Fibroblast of skin of left biceps (primary cell): Measurements from ENCODE around the gene CDH4.

Source experiments
- DNase-seq, 2 experiments: peaks; one replicate each; pipeline ENCODE4 v3.0.0-alpha.2; 2013; ENCODE audit warnings: low read depth in 2 of 2

CDH4 gene

GRCh38 chr20:61600016-61600415 is 348.0 kb downstream of the CDH4 start:
- DNase-seq = no peak

DNA sequence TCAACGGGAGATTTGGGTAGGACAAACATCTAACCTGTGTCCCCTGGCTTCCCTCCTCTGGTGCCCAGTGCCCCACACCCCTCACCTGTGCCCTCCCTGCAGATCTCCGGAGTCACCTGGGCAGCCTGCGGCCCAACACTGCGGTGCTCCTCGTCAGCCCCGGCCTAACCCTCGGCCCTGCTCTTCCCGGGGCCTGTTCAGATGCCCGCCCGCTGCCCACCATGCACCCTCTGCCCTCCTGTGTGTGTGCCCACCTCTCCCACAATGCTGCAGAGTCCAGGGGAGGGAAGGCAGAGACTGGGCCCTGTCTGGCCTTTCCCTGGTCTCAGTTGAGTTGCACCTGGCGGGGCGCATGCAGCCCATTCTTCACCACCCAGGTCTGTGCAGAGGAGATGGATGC is 349.3 kb downstream of the CDH4 start:
- no peak for DNase-seq

DNA sequence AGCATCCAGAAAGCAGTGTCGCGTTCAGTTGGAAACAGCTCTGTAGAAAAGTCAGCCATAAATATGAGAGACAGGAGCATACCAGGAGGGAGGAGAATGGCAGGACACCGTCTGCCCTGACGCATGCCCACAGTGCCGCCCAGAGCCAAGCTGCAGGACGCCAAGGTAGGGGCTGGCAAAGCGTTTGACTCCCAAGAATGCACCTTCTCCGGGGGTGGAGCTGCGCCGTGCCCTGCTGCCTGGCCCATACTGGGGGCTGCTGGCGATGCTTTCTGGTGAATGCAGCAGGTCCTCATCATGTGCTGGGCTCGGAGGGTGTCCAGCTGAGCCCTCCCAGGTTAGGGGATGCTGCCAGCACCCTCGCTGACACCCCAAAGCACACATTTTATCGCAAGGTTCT is 349.8 kb downstream of the CDH4 start:
- no peak for DNase-seq

DNA sequence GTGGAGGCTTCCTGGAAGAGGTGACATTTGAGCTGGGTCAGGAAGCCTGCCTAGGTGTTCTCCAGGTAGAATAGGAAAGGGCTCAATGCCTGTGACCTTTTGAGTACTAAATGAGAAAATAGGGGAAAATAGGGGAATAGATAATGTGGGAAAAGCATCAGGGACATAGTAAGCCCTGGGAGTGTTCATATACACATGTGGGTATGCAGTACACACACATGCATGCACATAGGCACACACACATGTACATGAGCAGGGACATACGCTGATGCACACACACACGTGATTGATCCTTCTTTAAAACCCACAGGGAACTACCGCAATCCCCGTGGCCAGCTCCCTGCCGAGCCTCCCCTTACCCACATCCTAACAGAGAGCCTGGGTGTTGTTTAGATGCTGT is 351.7 kb downstream of the CDH4 start:
- DNase-seq = no peak

GRCh38 chr20:61604549-61604948 is 352.5 kb downstream of the CDH4 start:
- DNase-seq = no peak

- no peak for DNase-seq
These were observed 353.2 kb downstream of the CDH4 start for GRCh38 chr20:61605283-61605682.

- DNase-seq = no peak
These were observed 353.9 kb downstream of the CDH4 start for GRCh38 chr20:61605862-61606557.

- DNase-seq = no peak
These were observed 356.4 kb downstream of the CDH4 start for GRCh38 chr20:61608275-61609085.

GRCh38 chr20:61609461-61609860 is 357.4 kb downstream of the CDH4 start:
- DNase-seq = no peak

DNA sequence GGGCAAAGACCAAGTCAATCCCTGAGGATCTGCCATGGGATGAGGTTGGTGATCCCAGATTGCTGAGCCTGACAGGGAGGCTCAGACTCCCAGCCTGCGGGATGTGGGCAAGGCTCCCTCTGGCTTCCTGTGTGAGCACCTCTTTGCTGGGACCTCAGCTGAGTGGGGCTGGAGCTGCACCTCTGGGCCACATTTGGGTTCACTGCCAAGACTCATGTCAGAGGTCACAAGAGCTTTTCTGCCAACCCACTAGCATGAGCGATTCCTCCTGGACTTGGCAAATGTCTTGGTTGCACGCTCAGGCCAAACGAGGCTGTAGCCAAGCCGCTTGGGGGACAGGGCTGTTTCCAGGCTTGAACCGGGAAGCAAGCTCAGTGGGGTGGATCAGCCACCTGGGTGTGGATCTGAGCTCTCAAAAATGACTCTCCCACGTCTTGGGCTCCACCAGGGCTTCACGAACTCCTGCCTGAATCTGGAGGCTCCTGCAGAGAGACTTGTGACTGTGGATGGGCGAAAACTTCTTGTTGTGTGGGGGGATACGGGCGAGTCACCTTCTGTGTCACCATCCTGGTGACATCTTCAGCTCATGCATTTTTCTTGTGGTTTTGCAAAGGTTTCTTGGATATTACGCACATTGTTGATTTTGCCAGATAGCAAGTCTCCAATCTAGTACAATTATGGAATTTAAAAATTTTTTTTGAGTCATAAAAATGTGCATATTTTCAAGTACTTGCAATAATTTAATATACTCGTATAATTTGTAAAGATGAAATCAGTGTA is 359.5 kb downstream of the CDH4 start:
- DNase-seq = no peak

DNA sequence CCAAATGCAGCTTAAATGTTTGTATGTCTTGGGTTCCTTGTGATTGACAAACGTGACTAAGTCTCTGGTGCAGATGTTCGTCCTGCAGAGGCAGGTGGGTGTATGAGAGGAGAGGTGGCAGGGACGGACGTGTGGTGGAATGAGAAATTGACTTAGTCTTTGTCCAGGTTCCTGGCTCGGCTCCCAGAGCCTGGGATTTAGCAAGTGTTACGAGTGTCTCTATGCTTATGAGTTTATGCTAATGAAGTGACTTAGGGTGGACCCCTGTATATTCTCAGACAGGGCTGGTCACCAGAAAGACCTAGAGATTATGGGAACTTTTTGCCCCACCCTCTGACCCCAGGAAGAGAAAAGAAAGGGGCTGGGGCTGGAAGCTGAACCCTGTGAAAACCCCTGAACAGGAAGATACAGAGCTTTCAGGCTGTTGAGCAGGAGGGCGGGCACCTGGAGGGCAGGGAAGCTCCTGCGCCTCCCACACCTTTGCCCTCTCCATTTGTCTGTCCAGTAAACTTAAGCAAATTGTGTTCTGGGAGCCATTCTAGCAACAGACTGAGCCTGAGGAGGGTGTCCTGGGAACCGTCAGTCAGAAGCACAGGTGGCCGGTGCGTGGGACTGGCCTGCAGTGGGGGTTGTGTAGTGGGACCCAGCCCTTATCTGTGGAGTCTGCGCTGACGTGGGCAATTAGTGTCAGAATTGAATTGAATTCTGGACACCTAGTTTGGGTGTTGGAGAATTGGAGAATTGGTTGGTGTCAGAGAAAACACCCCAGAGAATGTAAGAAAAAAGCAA is 362.1 kb downstream of the CDH4 start:
- no peak for DNase-seq

- DNase-seq = no peak
These were observed 362.6 kb downstream of the CDH4 start for GRCh38 chr20:61614706-61615100.

GRCh38 chr20:61615806-61616205 is 363.7 kb downstream of the CDH4 start:
- DNase-seq = no peak

GRCh38 chr20:61619751-61620150 is 367.7 kb downstream of the CDH4 start:
- no peak for DNase-seq

DNA sequence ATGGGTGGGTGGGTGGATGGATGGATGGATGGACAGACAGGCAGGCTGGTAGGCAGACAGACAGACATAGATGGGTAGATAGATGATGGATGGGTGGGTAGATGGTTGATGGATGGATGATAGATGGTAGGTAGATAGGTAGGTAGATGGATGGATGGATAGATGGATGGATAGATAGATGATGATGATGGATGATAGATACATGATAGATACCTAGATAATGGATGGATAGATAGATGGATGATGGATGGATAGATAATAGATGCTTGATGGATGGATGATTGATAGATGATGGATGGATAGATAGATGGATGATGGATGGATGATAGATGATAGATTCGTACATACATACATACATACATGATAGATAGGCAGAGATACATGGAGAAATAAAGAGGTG is 368.1 kb downstream of the CDH4 start:
- no peak for DNase-seq

DNA sequence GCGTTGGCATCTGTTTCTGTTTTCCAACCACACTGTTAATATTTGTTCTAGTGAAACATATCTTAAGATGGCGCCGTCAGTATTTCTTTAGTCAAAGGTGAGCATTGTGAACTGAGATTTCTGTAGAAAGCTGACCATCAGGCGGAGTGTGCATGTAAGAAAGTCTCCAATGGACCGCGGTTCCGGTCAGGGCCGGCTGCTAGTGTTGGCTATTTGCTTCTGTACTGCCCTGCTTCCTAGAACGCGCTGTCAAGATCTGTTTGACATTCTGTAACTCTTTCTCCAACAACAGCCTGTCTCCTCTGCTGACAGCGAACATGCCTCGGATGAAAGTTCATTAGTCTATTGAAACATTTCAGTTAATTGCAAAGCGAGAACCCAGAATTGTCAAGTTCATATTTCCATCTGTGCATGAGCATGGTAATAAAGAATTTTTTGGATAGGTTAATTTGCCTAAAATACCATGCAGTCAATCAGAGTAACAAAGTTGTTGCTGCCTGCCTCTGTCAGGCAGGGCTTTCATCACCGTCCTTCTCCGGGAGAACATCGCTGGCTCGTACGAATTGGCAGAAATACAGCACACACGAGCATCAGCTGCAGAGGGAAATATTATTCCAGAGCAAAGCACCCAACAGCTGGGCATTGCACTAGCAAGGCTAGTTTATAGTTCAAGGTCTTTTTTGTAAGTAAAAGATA is 369.1 kb downstream of the CDH4 start:
- no peak for DNase-seq

DNA sequence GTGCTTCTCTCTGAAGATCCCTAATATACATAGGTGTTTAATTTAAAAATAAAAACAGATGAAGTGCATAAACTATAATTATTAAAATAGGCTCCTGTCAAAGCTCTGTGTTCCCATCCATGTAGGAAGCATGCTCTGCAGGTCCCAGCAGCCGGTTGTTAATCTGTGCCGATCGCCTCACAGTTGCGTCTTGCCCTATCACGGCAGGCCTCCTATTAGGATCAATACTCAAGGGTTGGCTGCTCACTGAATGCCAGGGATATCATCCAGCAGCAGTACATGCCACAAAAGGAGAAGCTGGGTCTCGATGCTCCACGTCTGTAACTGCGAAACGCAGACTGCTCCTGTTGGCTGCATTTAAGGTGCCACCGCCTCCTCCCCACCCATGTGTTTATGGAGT is 369.8 kb downstream of the CDH4 start:
- no peak for DNase-seq

- no peak for DNase-seq
These were observed 371.4 kb downstream of the CDH4 start for GRCh38 chr20:61623451-61623850.

- DNase-seq = no peak
These were observed 373.2 kb downstream of the CDH4 start for GRCh38 chr20:61625246-61625645.

DNA sequence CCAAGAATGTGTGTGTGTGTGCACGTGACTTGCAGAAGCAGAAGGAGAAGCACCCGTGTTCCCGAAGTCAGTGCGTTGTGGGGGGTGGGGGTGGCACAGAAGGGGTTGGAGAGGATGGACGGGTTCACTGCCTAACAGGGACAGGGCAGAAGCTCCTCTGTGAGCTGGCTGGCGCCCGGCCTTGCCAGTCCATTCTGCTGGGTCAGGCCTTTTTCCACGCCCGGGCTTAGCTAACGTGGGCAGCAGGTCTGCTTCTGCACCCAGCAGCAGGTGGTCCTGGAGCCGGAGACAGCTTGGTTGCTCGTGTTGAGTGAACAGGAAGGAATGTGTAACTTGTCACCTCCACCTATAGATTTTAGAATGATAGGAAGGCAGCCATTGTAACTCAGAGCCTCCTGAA is 374.4 kb downstream of the CDH4 start:
- DNase-seq = no peak

DNA sequence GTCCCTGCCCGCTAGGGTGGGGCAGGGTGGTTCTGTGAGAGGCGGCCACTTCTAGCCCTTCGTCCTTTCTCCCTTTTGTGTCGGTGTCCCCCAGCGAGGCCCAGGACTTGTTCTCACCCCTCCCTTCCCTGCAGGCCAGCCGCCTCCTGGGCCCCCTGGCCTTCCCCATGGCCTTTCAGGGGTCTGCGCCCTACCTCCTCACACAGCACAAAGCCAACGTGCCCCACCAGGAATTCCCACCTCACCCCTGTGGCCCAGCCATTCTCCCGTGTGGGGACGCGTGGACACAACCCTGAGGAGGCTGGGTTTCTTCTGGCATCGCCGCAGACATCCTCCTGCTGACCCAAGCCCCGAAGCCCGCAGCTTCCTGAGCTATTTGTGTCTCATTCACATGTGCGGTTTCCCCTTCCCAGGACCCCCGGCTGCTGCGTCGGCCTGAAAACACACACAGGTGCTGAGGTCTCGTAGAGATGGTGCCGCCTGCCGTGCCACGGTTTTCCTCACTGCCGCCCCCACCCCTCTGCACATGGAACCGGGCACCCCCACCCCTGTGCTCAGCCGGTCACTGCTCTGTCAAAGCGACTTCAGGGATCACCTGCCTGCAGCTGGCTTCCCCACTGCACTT is 375.8 kb downstream of the CDH4 start:
- no peak for DNase-seq
